Colon (tissue), 2 donors: ENCODE data around the gene LENG9.
"Not testable (repeated sequence)": the region's sequence is repeated elsewhere in the genome, so short reads cannot be mapped to it uniquely, and the experiment has no call there.

ENCODE experiments used
- FAIRE-seq: peaks from 2 replicates; lab custom pipeline; 2012; peaks lifted over from hg19 to GRCh38; lab: Jason Lieb, UNC
- donor health status: control.
- donor health status: control.

The LENG9 gene

GRCh38 chr19:54478677-54479266, 15.2 kb upstream of the LENG9 start:
- no peak for FAIRE-seq

GRCh38 chr19:54477650-54478049, 14.1 kb upstream of the LENG9 start:
- FAIRE-seq, result no peak

DNA sequence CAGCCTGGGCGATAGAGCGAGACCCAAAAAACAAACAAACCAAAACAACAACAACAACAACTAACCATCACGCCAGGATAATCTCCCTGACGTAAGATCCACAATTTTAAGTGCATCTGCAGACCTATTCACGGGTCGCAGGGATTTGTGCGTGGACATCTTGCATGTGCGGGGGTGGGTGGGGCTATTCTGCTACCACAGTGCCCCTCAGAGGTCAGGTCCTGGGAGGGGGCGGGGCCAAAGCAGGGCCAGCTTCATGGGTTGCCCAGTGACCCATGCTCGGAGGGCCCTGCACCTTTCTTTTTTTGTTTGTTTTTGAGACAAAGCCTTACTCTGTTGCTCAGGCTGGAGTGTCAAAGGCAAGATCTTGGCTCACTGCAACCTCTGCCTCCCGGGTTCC, 12.1 kb upstream of the LENG9 start:
- FAIRE-seq, result no peak

GRCh38 chr19:54473892-54474372, 10.4 kb upstream of the LENG9 start:
- no peak for FAIRE-seq

- FAIRE-seq, result no peak
Measured at GRCh38 chr19:54473071-54473891, 9.7 kb upstream of the LENG9 start, which contains the start of gene CDC42EP5. CDC42EP5 (minus strand) TSS chr19:54473296; CDS start chr19:54465547, 7,749 bp downstream.

- FAIRE-seq, result no peak
Measured at GRCh38 chr19:54470991-54471782, 7.6 kb upstream of the LENG9 start.

DNA sequence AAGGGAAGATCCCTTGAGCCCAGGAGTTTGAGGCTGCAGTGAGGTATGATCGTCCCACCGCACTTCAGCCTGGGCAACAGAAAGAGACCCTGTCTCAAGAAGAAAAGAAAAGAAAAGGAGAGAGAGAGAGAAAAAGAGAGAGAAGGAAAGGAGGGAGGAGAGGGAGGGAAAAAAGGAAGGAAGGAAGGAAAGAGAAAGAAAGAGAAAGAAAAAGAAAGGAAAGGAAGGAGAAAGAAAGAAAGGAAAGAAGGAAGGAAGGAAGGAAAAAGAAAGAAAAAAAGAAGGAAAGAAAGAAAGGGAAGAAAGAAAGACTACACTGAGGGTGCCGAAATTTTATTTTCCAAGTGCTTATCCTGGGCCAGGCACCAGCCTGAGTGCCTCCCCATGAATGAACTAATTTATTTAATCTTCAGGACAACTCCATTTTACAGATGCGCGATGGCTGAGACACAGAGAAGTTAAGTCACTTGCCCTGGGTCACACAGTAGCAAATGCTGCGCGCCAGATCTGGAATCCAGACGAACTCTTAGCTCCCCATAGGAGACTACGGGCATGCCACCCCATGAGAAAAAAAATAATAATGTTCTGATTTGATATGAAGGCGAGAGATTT, 6.8 kb upstream of the LENG9 start:
- no peak for FAIRE-seq

- FAIRE-seq, result no peak
Measured at GRCh38 chr19:54469496-54469934, 5.9 kb upstream of the LENG9 start.

DNA sequence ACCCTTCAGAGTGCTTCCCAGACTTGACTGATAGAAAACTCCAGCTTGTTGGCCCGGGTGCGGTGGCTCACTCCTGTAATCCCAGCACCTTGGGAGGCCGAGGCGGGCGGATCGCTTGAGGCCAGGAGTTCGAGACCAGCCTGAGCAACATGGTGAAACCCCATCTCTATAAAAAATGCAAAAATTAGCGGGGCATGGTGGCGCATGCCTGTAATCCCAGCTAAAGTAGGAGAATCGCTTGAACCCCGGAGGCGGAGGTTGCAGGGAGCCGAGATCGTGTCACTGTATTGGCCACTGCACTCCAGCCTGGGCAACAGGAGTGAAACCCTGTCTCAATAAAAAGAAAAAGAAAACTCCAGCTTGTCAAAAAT, 2.5 kb upstream of the LENG9 start:
- not testable (repeated sequence) for FAIRE-seq

DNA sequence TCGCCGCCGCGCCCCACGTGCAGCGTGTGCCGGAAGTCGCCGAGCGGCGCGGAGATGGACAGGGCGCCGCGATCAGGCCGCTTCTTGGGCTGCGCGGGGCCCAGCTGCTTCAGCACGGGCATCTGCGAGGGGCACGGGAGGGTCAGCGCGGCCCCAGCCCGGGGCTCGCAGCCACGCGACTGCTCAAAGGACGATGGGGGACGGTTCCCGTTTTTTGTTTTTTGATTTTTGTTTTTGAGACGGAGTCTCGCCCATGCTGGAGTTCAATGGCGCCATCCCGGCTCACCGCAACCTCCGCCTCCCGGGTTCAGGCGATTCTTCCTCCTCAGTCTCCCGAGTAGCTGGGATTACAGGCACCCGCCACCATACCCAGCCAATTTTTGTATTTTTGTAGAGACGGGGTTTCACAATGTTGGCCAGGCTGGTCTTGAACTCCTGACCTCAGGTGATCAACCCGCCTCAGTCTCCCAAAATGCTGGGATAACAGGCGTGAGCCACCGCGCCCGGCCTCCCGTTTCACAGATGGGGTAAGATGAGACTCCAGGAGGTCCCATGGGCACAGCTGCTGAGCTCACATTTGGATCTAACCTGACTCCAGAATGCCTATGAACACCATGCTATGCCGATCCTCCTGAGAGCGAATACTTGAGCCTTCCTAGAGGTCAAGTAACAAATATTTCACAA, 2.0 kb upstream of the LENG9 start:
- FAIRE-seq, result no peak

DNA sequence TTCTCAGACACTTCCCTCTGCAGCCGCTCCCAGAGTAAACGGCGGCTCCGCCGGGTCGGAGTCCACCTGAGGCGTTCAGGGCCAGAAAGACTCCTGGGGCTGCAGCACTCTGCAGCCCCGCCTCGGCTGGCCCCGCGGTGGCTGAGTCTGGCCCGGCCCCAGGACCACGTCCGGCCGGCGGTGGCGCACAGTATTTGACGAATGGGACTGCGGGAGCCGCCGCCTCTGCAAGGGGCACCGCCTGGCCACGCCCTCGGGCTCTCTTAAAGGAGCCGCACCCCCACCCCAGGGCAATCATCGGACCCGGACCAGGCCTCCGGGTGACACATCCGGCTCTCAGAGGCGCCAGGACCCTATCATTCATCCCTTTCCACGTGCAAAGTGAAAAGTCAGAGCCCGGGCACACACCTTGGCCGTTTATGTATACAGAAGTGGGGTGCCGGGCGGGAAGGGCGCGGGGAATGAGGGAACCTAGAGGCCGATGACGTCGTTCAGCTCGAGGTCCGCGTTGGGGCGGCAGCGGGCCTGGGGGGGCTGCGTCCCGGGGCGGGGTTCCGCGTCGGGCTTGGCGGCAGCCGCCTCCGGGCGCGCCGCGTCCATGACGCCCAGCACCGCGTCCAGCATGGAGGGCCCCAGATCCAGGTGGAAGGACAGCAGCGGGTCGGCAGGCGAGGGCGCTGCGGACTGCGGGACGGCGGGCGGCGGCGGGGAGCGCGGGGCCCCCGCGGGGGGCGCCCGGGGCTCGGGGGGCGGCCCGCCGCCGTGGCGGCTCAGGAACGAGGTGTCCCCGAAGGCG, 1.2 kb upstream of the LENG9 start:
- FAIRE-seq, result no peak

GRCh38 chr19:54464044-54464629, 559 bp upstream of the LENG9 start:
- FAIRE-seq, result peak; percentile 89

GRCh38 chr19:54462655-54463530, 685 bp downstream of the LENG9 start:
- no peak for FAIRE-seq

- FAIRE-seq, result no peak
Measured at GRCh38 chr19:54462047-54462654, 1.4 kb downstream of the LENG9 start.

GRCh38 chr19:54461613-54462012, 2.0 kb downstream of the LENG9 start:
- no peak for FAIRE-seq

GRCh38 chr19:54461210-54461609, 2.4 kb downstream of the LENG9 start:
- no peak for FAIRE-seq

- no peak for FAIRE-seq
Measured at GRCh38 chr19:54460230-54461005, 3.2 kb downstream of the LENG9 start.
